Measurements from ENCODE around the gene HDGFL1. TPM values are rescaled to one million over a fixed set of nuclear protein-coding genes. Genes with fewer than 3 reads are reported as not detected.

HDGFL1 gene
- total RNA-seq, 1 experiment from 2014 or later = not detected

DNA sequence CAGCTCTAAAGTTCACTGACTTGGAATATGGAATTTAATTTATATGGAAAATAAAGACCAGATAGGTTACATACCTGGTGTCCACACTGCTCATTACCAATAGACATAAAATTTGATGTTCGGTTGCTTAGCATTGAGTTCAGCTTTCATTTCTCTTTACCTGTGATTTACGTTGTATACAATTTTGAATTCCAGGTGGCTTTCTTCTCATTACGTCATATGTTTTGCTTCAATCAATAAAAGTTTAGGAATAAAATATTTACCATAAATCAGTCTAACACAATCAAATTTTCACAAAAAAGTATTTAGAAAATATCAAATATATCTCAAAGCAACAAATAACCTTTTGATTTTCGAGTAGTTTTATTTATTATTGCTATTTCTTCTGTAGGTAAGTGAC is 40.8 kb downstream of the HDGFL1 start:
- Histone ChIP-seq H3K27ac (no peak overlapping the region), H3K9me3 (replicated peaks) (no peaks in the 10 kb centered on the region), H3K4me3 (no peak overlapping the region), H3K4me1 (replicated peaks) (peaks cover 22% of the 10 kb centered on the region), H3K36me3 (no peaks in the 10 kb centered on the region), H3K27me3 (replicated peaks) (no peaks in the 10 kb centered on the region)
- no peak for DNase-seq (ENCODE audit: low read depth in 1 of 2, low spot score in 2 of 2)

DNA sequence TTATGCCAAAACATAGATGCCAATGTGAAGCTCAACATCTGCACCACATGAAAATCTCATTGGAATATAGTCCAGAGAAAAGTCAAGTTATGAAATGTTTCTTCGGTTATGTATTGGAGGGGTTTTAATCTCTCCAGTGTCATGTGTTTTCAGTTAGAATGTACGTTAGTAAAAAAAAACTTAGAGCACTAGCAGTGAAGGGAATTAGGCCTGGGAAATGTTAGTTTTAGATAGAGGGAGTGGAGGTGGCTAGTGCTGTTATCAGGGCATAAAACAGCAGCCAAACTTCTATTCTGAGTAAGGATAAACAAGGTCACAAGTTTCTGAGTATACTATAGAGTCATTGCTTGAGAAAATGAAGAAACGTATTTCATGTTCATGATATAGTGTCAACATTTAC is 42.9 kb downstream of the HDGFL1 start:
- H3K4me1 ChIP-seq (replicated peaks) = peaks cover 22% of the 10 kb centered on the region
- H3K9me3 ChIP-seq (replicated peaks) = no peaks in the 10 kb centered on the region
- no peak for DNase-seq (ENCODE audit: low read depth in 1 of 2, low spot score in 2 of 2)
- H3K4me3 ChIP-seq = no peak overlapping the region
- H3K27ac ChIP-seq = no peak overlapping the region
- no peaks in the 10 kb centered on the region for H3K27me3 ChIP-seq (replicated peaks)
- no peaks in the 10 kb centered on the region for H3K36me3 ChIP-seq

DNA sequence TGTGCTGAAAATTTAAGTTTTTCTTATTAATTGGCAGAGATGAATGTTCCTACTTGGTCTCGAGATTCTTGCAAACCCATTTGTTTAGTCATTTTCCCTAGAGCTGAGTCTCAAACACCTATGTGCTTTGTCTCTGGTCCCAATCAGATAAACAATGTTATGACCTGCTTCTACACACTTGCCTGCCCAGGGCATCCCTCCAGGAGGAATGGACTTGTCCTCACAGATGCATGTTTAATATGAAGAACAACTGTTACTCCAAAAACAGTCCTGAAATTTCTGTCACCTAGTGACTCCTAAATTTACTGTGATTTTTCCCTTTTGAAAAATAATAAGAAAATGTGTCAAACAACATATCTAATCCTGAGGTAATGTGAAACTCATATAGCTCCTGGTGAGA is 43.7 kb downstream of the HDGFL1 start:
- no peaks in the 10 kb centered on the region for H3K27me3 ChIP-seq (replicated peaks)
- H3K36me3 ChIP-seq = no peaks in the 10 kb centered on the region
- peaks cover 22% of the 10 kb centered on the region for H3K4me1 ChIP-seq (replicated peaks)
- H3K27ac ChIP-seq = peak overlapping the region; percentile 43
- DNase-seq (ENCODE audit: low read depth in 1 of 2, low spot score in 2 of 2) = no peak
- H3K4me3 ChIP-seq = no peak overlapping the region
- H3K9me3 ChIP-seq (replicated peaks) = no peaks in the 10 kb centered on the region

DNA sequence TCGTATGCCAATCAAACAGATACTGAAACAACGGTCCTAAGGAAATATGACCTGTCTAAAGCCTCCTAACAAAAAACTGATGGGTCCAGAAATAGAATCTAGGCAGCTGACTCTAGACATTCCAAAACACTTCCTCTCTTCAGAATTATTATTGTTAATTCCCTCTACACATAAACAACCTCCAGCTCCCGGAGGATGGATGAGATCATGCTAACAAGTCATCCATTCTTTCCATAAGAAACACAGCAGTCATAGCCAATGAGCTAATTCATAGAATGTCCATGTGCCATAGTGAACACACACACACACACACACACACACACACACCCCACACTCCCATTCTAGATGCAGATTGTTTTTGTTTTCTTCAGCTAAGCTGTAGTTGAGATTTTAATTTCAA is 44.3 kb downstream of the HDGFL1 start:
- H3K4me1 ChIP-seq (replicated peaks) = peaks cover 22% of the 10 kb centered on the region
- peak; percentile 73 to 87 for DNase-seq (ENCODE audit: low read depth in 1 of 2, low spot score in 2 of 2)
- H3K9me3 ChIP-seq (replicated peaks) = no peaks in the 10 kb centered on the region
- peak overlapping the region; percentile 43 for H3K27ac ChIP-seq
- H3K36me3 ChIP-seq = no peaks in the 10 kb centered on the region
- H3K27me3 ChIP-seq (replicated peaks) = no peaks in the 10 kb centered on the region
- H3K4me3 ChIP-seq = no peak overlapping the region

DNA sequence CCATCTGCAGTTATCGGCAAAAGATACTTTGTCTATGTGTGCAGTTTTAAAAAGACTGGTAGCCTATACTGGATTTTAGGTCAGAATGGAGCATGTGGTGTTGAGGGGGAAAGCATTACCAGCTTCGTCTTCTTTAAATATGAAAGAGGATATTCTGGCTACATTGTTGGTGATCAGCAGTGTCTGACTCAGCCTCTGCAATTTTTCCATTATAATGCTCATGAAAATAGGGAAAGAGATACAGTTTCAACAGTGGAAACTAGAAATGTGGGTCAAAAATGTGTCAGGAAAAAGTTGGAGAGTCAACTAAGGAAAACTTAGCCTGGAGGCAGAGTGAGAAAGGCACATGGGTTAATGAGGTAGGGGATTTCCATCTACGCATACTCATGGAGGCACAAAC is 45.2 kb downstream of the HDGFL1 start:
- DNase-seq (ENCODE audit: low read depth in 1 of 2, low spot score in 2 of 2) = peak in 1 of 2 experiments; percentile 5
- no peaks in the 10 kb centered on the region for H3K9me3 ChIP-seq (replicated peaks)
- H3K27ac ChIP-seq = no peak overlapping the region; the same call in 1 of the 2 replicates
- peaks cover 22% of the 10 kb centered on the region for H3K4me1 ChIP-seq (replicated peaks)
- no peaks in the 10 kb centered on the region for H3K36me3 ChIP-seq
- H3K27me3 ChIP-seq (replicated peaks) = no peaks in the 10 kb centered on the region
- no peak overlapping the region for H3K4me3 ChIP-seq

DNA sequence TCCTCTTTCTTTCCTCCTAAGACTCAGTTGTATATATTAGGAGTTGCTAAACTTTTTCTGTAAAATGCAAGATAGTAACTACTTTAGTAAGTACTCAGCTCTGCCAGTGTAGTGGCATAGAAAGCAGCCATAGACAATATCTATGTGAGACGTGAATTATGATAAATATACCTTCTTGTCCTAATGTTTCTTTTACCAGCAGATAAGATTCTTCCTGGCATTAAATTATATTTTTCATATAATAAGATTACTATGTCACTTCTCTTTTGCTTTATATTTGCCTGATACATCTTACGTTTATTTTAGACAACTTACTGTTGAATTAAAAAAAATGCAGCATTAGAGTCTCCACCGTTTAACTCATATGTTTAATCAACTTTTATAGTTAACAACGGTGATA is 51.7 kb downstream of the HDGFL1 start:
- Histone ChIP-seq H3K4me1 (replicated peaks) (no peaks in the 10 kb centered on the region), H3K36me3 (no peaks in the 10 kb centered on the region), H3K27ac (no peak overlapping the region), H3K9me3 (replicated peaks) (no peaks in the 10 kb centered on the region), H3K4me3 (no peak overlapping the region), H3K27me3 (replicated peaks) (no peaks in the 10 kb centered on the region)
- DNase-seq (ENCODE audit: low read depth in 1 of 2, low spot score in 2 of 2) = no peak
